Measurements from ENCODE around the gene FBXW2.

GRCh38 chr9:120741191-120741590 is 52.0 kb downstream of the FBXW2 start:
- TF ChIP-seq CTCF (conservative IDR thresholded peaks at IDR 0.05; ENCODE audit: low read depth, low read length) (no peak), EZH2 (IDR thresholded peaks at IDR 0.05; ENCODE audit: borderline replicate concordance, low read depth, low read length, poor library complexity, severe bottlenecking) (no peak)
